Effector CD8-positive, alpha-beta T cell (primary cell): Measurements from ENCODE around the gene ZNF282.
"Not testable (repeated sequence)": the region's sequence is repeated elsewhere in the genome, so short reads cannot be mapped to it uniquely, and the experiment has no call there.

Experiments used
- DNase-seq: peaks from one replicate; lab custom pipeline; 2025; lab: John Stamatoyannopoulos, UW

Gene ZNF282

GRCh38 chr7:149224352-149224751 is 29.0 kb downstream of the ZNF282 start:
- no peak for DNase-seq

GRCh38 chr7:149225106-149225505 is 29.8 kb downstream of the ZNF282 start:
- DNase-seq, result no peak

GRCh38 chr7:149225656-149226055 is 30.3 kb downstream of the ZNF282 start:
- DNase-seq, result no peak

GRCh38 chr7:149226366-149226765 is 31.0 kb downstream of the ZNF282 start:
- not testable (repeated sequence) for DNase-seq

- DNase-seq, result no peak
Observed at GRCh38 chr7:149226840-149227494, 31.6 kb downstream of the ZNF282 start.

- DNase-seq, result no peak
Observed at GRCh38 chr7:149228831-149229471, 33.6 kb downstream of the ZNF282 start.

- DNase-seq, result no peak
Observed at GRCh38 chr7:149229526-149229925, 34.2 kb downstream of the ZNF282 start.

- no peak for DNase-seq
Observed at GRCh38 chr7:149232362-149232761, 37.0 kb downstream of the ZNF282 start.

GRCh38 chr7:149233655-149234204 is 38.4 kb downstream of the ZNF282 start:
- DNase-seq, result not testable (repeated sequence)

- no peak for DNase-seq
Observed at GRCh38 chr7:149237502-149237901, 42.2 kb downstream of the ZNF282 start.

- DNase-seq, result no peak
Observed at GRCh38 chr7:149238051-149238450, 42.7 kb downstream of the ZNF282 start.

GRCh38 chr7:149239345-149240143 is 44.2 kb downstream of the ZNF282 start, which contains the start of gene ZNF212:
Gene ZNF212 (plus strand): TSS chr7:149239651. CDS start chr7:149239779, 128 bp downstream.
- peak; percentile 79 for DNase-seq

- no peak for DNase-seq
Observed at GRCh38 chr7:149240637-149241036, 45.3 kb downstream of the ZNF282 start.

GRCh38 chr7:149241696-149242095 is 46.4 kb downstream of the ZNF282 start:
- no peak for DNase-seq

GRCh38 chr7:149245244-149245643 is 49.9 kb downstream of the ZNF282 start:
- DNase-seq, result no peak

GRCh38 chr7:149245744-149246143 is 50.4 kb downstream of the ZNF282 start:
- DNase-seq, result no peak

GRCh38 chr7:149248777-149249176 is 53.4 kb downstream of the ZNF282 start:
- DNase-seq, result no peak

- DNase-seq, result not testable (repeated sequence)
Observed at GRCh38 chr7:149250151-149250550, 54.8 kb downstream of the ZNF282 start.

GRCh38 chr7:149251518-149251917 is 56.2 kb downstream of the ZNF282 start:
- DNase-seq, result not testable (repeated sequence)

- DNase-seq, result no peak
Observed at GRCh38 chr7:149252378-149252777, 57.0 kb downstream of the ZNF282 start.

GRCh38 chr7:149253665-149254064 is 58.3 kb downstream of the ZNF282 start:
- no peak for DNase-seq

GRCh38 chr7:149254181-149254858 is 59.0 kb downstream of the ZNF282 start:
- DNase-seq, result no peak
